Neuronal stem cell (in vitro differentiated cells): ENCODE data around the gene SAA2.
A peak's percentile ranks its signal among the peaks of the same experiment; 100 is the strongest.

Experiments
- DNase-seq: peaks from one replicate; pipeline ENCODE4 v3.0.0-alpha.2; 2013; ENCODE audit warnings: low spot score
- H2AFZ ChIP-seq: one replicate; pipeline ENCODE4 v1.6.1; 2013; ENCODE audit warnings: mild to moderate bottlenecking, low read length, inconsistent platforms
- H2AK5ac ChIP-seq: 2 replicates; pipeline ENCODE4 v1.6.1; 2013; ENCODE audit warnings: low read depth, mild to moderate bottlenecking, inconsistent platforms, low read length, moderate library complexity, mixed read lengths
- H2BK120ac ChIP-seq: 2 replicates; pipeline ENCODE4 v1.6.1; 2013; ENCODE audit warnings: low read depth, mild to moderate bottlenecking, inconsistent platforms, low read length, moderate library complexity, mixed read lengths
- H2BK12ac ChIP-seq: one replicate; pipeline ENCODE4 v1.6.1; 2013; ENCODE audit warnings: low read length, inconsistent platforms
- H2BK15ac ChIP-seq: 2 replicates; pipeline ENCODE4 v1.6.1; 2013; ENCODE audit warnings: mild to moderate bottlenecking, low read length, inconsistent platforms, mixed read lengths
- H2BK5ac ChIP-seq: one replicate; pipeline ENCODE4 v1.6.1; 2013; ENCODE audit warnings: inconsistent platforms, mild to moderate bottlenecking, low read length, moderate library complexity
- H3K14ac ChIP-seq: one replicate; pipeline ENCODE4 v1.6.1; 2013; ENCODE audit warnings: low read length, inconsistent platforms
- H3K18ac ChIP-seq: 2 replicates; pipeline ENCODE4 v1.6.1; 2013; ENCODE audit warnings: low read length, inconsistent platforms
- H3K23ac ChIP-seq: 2 replicates; pipeline ENCODE4 v1.6.1; 2013; ENCODE audit warnings: low read depth, mild to moderate bottlenecking, mixed read lengths, low read length, inconsistent platforms; ENCODE audit not compliant: poor library complexity
- H3K27ac ChIP-seq: replicated peaks from 3 replicates; pipeline ENCODE4 v1.5.1; 2013; ENCODE audit warnings: low read length, inconsistent platforms
- H3K27me3 ChIP-seq, 3 experiments: 2 replicates each; pipeline ENCODE4 v1.6.1; 2013; ENCODE audit warnings: low read length in 3 of 3, mild to moderate bottlenecking in 2 of 3, inconsistent platforms in 1 of 3, low read depth in 1 of 3, mixed read lengths in 1 of 3, moderate library complexity in 1 of 3; ENCODE audit not compliant: control insufficient read depth in 3 of 3, insufficient read depth in 3 of 3
- H3K36me3 ChIP-seq, 2 donors: replicated peaks in 1 of 2; 2 replicates each; pipeline ENCODE4 v1.6.1; 2013; ENCODE audit warnings: low read length in 2 of 2; ENCODE audit not compliant: control insufficient read depth in 2 of 2, insufficient read depth in 2 of 2
- H3K4ac ChIP-seq: 2 replicates; pipeline ENCODE4 v1.6.1; 2013; ENCODE audit warnings: inconsistent platforms, mild to moderate bottlenecking, low read length, moderate library complexity
- H3K4me1 ChIP-seq, 2 donors: 1 replicate in 1 of 2; 2 replicates in 1 of 2; pipeline ENCODE4 v1.6.1; 2013; ENCODE audit warnings: low read length in 2 of 2, low read depth in 1 of 2; ENCODE audit not compliant: control insufficient read depth in 2 of 2, insufficient read depth in 1 of 2
- H3K4me2 ChIP-seq: one replicate; pipeline ENCODE4 v1.6.1; 2013; ENCODE audit warnings: mild to moderate bottlenecking, low read length, inconsistent platforms; ENCODE audit not compliant: insufficient read depth, poor library complexity, severe bottlenecking
- H3K4me3 ChIP-seq, 2 donors: 2 replicates each; pipeline ENCODE4 v1.5.1; 2013; ENCODE audit warnings: low read length in 2 of 2, mild to moderate bottlenecking in 2 of 2, inconsistent platforms in 1 of 2, moderate library complexity in 1 of 2
- H3K79me1 ChIP-seq: one replicate; pipeline ENCODE4 v1.6.1; 2013; ENCODE audit warnings: low read depth, mild to moderate bottlenecking, inconsistent platforms, low read length, moderate library complexity
- H3K9ac ChIP-seq: one replicate; pipeline ENCODE4 v1.6.1; 2013; ENCODE audit warnings: mild to moderate bottlenecking, low read depth, low read length, inconsistent platforms; ENCODE audit not compliant: poor library complexity
- H3K9me3 ChIP-seq, 2 donors: replicated peaks in 1 of 2; 2 replicates each; pipeline versions ENCODE3 to v1.6.1; 2013; ENCODE audit warnings: low read length in 2 of 2, mild to moderate bottlenecking in 2 of 2, inconsistent platforms in 1 of 2, low read depth in 1 of 2, mixed read lengths in 1 of 2, moderate library complexity in 1 of 2; ENCODE audit not compliant: control insufficient read depth in 2 of 2, insufficient read depth in 1 of 2
- H4K8ac ChIP-seq: one replicate; pipeline ENCODE4 v1.6.1; 2013; ENCODE audit warnings: low read depth, mild to moderate bottlenecking, inconsistent platforms, low read length, moderate library complexity
- H4K91ac ChIP-seq: one replicate; pipeline ENCODE4 v1.6.1; 2013; ENCODE audit warnings: low read length, low read depth, mild to moderate bottlenecking, inconsistent platforms; ENCODE audit not compliant: poor library complexity
- WGBS, 2 donors: extraction: QIAGEN DNeasy Blood & Tissue Kit; methylation state at CpG; one replicate each; pipeline ENCODE4 v1.1.7; 2013; ENCODE audit warnings: missing lambda C conversion rate in 2 of 2, mixed read lengths in 1 of 2; ENCODE audit not compliant: insufficient read length in 2 of 2, insufficient replicate concordance in 1 of 2; ENCODE audit errors: extremely low coverage in 2 of 2; 5-methylcytosine and 5-hydroxymethylcytosine counted together

SAA2 gene

GRCh38 chr11:18243783-18244362 is 4.6 kb downstream of the SAA2 start:
- H3K36me3 ChIP-seq: no peaks in the 10 kb centered on the region
- H3K4me1 ChIP-seq: no peaks in the 10 kb centered on the region
- peaks cover 0 to 17% (median 0%) of the 10 kb centered on the region in 3 experiments for H3K27me3 ChIP-seq
- H3K79me1 ChIP-seq: no peaks in the 10 kb centered on the region
- H3K4me2 ChIP-seq: no peak overlapping the region
- H2BK12ac ChIP-seq: no peak overlapping the region
- H3K27ac ChIP-seq: no peak overlapping the region
- H3K9me3 ChIP-seq: no peaks in the 10 kb centered on the region
- peak; percentile 42 for DNase-seq
- no CpG with 5 or more reads among the region's 1 CpG for WGBS, 2 donors
- H2AK5ac ChIP-seq: no peak overlapping the region
- no peak overlapping the region for H3K18ac ChIP-seq
- H4K8ac ChIP-seq: no peak overlapping the region
- H2BK15ac ChIP-seq: no peak overlapping the region
- H4K91ac ChIP-seq: no peak overlapping the region
- H3K9ac ChIP-seq: no peak overlapping the region
- no peak overlapping the region for H3K23ac ChIP-seq
- peak overlapping the region; percentile 72 for H2AFZ ChIP-seq
- no peak overlapping the region for H2BK120ac ChIP-seq
- no peak overlapping the region for H3K14ac ChIP-seq
- H3K4me3 ChIP-seq: no peak overlapping the region
- no peak overlapping the region for H2BK5ac ChIP-seq
- no peak overlapping the region for H3K4ac ChIP-seq

GRCh38 chr11:18239655-18240054 is 8.8 kb downstream of the SAA2 start:
- Histone ChIP-seq H2AK5ac (no peak overlapping the region), H3K4ac (no peak overlapping the region), H3K79me1 (no peaks in the 10 kb centered on the region), H3K4me1 (no peaks in the 10 kb centered on the region), H3K36me3 (no peaks in the 10 kb centered on the region), H3K27me3 (peaks cover 0 to 18% (median 0%) of the 10 kb centered on the region in 3 experiments), H3K27ac (no peak overlapping the region), H4K8ac (no peak overlapping the region), H2BK5ac (no peak overlapping the region), H2BK120ac (no peak overlapping the region), H3K4me2 (no peak overlapping the region), H2BK15ac (no peak overlapping the region), H3K9ac (no peak overlapping the region), H3K18ac (no peak overlapping the region), H3K9me3 (no peaks in the 10 kb centered on the region), H2BK12ac (no peak overlapping the region), H3K14ac (no peak overlapping the region), H3K23ac (no peak overlapping the region), H2AFZ (no peak overlapping the region), H4K91ac (no peak overlapping the region), H3K4me3 (no peak overlapping the region)
- WGBS, 2 donors: no CpG with 5 or more reads among the region's 1 CpG
- no peak for DNase-seq

GRCh38 chr11:18236664-18237356 is 11.7 kb downstream of the SAA2 start, which contains the start of gene SAA4:
SAA4 (minus strand) TSS chr11:18236802; CDS start chr11:18235926, 876 bp downstream.
- Histone ChIP-seq H3K79me1 (no peaks in the 10 kb centered on the region), H3K27ac (no peak within 1 kb of the TSS)

More at GRCh38 chr11:18236664-18237356, 11.7 kb downstream of the SAA2 start, which contains the start of gene SAA4:
- H3K9ac ChIP-seq: no peak within 1 kb of the TSS
- no peaks in the 10 kb centered on the region for H3K9me3 ChIP-seq
- no peaks in the 10 kb centered on the region for H3K4me1 ChIP-seq
- no peak within 1 kb of the TSS for H3K14ac ChIP-seq
- no peak within 1 kb of the TSS for H4K8ac ChIP-seq
- H2BK120ac ChIP-seq: no peak within 1 kb of the TSS
- DNase-seq: no peak
- no peaks in the 10 kb centered on the region for H3K36me3 ChIP-seq
- H4K91ac ChIP-seq: no peak within 1 kb of the TSS
- H2AK5ac ChIP-seq: no peak within 1 kb of the TSS
- H3K27me3 ChIP-seq: peaks cover 0 to 18% (median 0%) of the 10 kb centered on the region in 3 experiments
- no CpG with 5 or more reads among the region's 2 CpGs for WGBS, 2 donors
- H3K4me3 ChIP-seq: no peak within 1 kb of the TSS
- no peak within 1 kb of the TSS for H2BK12ac ChIP-seq
- no peak within 1 kb of the TSS for H2BK15ac ChIP-seq
- H3K23ac ChIP-seq: no peak within 1 kb of the TSS
- H2AFZ ChIP-seq: no peak within 1 kb of the TSS
- no peak within 1 kb of the TSS for H3K18ac ChIP-seq
- no peak within 1 kb of the TSS for H3K4me2 ChIP-seq
- H3K4ac ChIP-seq: no peak within 1 kb of the TSS
- H2BK5ac ChIP-seq: no peak within 1 kb of the TSS
